Fibroblast of skin of scalp (primary cell): ENCODE data around the gene NAXE.
"Not testable (repeated sequence)": the region's sequence is repeated elsewhere in the genome, so short reads cannot be mapped to it uniquely, and the experiment has no call there.

ENCODE experiments used
- DNase-seq: peaks from one replicate; pipeline ENCODE4 v3.0.0-alpha.2; 2013

The NAXE gene

DNA sequence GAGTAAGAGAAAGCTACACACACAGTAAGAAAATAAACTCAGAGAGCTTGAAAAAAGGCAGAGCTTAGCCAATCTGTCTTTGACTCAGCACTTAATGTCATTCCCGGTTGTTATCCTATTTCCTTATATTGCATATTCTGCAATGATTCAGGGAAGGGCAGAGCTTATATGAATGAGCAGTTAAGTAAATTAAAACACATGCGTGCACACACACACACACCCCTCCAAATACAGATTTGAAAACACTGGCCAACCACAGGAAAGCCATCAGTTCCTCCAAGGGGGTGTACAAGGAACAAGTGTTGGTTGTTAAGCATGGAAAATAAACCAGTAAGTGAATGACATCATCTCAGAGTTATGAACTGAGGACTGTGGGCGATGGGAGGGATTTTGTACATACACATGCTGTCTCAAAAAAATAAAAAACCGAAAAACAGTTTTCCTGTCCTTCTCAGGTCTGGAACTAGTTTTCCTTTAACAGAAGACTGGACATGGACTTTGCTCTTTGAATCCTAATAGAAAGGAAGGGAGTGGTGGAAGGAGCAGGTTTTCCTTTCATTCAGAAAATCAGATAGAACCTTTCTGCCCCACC, 20.2 kb upstream of the NAXE start:
- peak; percentile 91 for DNase-seq

DNA sequence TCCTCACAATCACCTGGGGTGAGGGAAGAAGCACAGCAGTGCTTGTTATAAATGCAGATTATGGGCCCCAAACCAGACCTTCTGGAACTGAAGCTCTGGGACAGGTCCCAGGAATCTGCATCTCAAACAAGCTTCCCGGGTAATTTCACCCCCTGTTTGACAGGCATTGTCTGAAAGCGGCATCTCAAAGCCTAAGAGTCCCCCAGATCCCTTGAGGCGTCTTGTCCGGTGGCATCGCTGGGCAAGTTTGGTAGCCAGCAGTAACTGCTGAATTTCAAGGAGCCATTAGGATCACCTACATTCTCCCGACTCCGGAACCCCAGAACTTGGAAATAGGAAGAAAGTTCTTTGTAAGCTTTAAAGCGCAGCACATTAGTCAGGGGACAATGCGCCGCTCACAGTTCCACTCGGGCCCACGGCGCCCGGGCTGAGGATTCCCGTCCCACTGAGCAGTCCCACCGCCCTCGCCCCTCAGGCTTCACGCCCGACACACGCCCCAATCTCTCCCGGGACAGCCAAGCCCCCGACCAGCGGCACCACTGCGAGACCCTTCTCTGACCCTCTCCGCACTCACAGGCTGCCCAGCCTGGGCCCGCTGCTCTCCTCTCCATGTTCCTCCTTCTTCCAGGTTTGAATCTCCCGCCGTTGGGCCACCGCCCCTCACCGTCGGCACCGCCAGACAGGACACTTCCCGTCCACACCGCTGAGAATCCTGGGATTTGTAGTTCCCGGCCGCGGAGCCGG, 19.5 kb upstream of the NAXE start, which contains the start of gene IQGAP3:
TSS of gene IQGAP3 (minus strand) at position 647 of the 744 bp plus-strand sequence. CDS start at position 611, 36 bp downstream.
- peak; percentile 87 for DNase-seq

GRCh38 chr1:156572663-156573018, 18.9 kb upstream of the NAXE start:
- DNase-seq, result no peak

DNA sequence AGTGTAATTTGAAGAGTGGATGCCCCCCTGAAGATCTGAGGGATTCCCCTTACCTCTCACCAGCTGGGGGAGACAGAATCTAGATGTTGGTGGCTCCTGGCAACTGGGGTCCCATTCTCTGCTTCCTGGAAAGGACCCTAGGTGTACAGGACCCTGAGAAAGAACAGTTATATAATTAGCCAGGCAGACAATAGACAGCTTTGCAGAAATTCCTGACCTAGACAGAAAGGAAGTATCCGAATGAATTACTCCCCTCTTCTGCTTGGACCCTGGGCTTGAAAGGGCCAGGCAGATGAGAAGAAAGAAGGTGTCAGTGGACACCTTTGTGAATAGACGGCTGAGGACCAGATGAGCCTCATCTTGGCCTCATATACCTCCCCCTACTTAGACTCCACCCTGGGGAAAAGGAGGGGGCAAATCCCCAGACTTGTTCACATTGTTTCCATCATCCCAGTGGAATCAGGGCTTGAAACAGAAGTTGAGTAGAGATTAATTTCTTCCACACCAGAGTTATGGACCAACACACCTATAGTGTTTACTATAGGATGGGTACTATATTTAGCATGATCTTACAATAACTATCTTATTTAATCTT, 17.4 kb upstream of the NAXE start:
- no peak for DNase-seq

DNA sequence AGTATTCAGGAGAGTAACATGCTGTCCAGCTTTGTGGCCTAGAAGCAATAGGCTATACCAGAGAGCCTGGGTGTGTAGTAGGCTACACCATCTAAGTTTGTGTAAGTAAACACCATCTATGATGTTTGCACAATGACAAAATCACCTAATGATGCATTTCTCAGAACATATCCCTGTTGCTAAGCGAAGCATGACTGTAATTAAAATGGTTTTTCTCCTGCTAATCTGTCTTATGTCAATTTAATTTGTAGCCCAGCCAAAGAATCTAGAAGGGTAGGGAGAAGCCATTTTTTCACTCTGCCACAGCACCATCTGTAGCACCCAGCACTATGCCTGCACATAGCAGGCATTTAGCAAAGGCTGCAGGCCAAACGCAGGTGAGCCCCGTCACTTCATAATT, 14.0 kb upstream of the NAXE start:
- no peak for DNase-seq

- no peak for DNase-seq
Measured at GRCh38 chr1:156578055-156578454, 13.5 kb upstream of the NAXE start.

DNA sequence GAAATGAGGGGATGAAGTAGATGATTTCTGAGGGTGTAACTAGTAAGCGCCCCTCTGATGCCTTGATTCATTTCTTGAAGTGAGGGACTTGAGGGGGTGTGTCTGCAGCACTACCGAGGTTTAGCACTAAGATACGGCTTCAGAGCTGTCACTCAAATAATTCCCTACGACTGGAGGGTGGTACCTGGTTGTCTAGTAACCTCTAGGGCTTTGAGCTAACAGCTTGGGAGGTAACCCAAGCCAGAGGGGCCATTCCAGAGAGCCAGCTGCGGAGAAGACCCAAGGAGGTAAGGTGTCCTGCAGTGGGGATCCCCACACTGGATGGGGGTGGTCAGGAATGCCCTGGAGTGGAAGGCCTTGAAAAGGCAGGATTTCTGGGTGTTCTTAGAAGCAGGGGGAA, 12.1 kb upstream of the NAXE start, which contains the start of gene TTC24:
TSS of gene TTC24 (plus strand) at position 252 of the 400 bp plus-strand sequence. CDS start 1,642 bp downstream, outside the sequence.
- no peak for DNase-seq

- no peak for DNase-seq
Measured at GRCh38 chr1:156581661-156582387, 9.8 kb upstream of the NAXE start.

GRCh38 chr1:156582388-156583017, 9.1 kb upstream of the NAXE start:
- no peak for DNase-seq

DNA sequence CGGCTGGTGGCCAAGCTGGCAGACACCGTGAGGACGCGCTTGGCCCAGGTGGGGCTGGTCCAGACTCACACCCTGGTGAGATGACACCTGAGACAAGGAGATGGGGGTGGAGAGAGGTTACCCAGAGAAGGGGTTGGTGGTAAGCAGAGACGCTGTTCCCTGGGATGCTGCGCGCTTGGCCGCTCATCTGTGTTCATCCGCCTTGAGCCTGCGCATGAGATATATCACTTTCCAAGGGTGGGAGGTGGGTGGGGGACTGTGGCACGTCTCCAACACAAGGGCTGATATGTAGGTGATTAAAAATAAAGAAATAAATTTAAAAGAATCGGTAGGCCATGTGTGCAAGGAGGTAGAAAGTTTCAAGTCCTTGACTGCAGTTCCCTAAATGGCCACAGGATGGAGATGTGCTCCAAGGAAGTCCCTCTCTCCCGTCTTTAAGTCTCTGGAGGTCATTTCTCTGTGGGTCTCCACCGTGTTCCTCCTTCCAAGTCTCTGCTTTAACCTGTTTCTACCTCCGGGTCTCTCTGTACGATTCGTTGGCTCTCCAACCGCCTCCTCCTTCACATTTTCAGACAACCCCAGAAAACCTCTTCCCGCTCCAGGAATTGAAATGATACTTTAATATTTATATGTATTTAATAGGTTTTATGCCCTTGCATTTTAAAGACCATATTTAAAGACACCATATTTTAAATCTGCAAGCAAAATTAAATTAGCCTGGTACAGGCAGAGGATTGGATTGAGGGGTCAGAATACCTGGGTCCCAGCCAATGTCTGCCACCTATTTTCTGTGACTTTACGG, 7.6 kb upstream of the NAXE start:
- peak; percentile 75 for DNase-seq

DNA sequence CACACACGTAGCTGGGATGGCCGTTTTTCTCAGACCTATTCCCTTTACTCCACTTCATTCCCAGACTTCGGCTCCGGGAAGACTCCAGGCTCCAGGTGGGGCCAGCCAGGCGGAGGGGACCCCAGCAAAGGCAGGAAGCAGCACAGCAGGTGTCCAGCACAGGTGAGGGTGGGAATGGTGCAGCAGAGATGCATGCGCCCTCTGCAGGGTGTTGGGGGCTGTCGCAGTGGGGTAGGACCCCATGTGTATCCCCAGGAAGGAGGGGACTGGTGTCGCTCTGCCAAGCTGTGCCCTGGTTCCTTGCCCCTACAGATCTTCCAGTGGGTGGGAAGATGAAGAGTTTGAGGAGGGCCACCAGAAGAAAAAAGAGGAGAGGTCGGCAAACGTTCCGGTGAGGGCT, 6.8 kb upstream of the NAXE start:
- no peak for DNase-seq

DNA sequence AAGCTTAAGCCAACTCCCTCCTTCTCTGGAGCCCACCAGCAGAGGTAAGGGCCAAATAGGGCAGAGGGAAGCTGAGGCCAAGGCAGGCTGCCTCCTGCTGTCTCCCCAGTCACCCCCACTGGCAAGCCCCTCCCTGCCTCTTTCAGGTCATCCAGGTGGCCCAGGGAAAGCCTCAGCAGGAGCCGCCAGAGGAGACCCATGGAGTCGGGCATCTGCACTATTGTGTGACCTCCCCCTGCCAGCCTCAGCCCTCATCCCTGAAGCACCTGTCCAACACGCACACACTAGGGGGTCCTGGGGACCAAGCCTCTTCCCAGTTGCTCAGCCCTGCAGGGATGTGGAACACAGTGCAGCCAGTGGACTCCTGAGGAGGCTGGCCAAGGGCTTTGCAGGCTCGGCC, 5.3 kb upstream of the NAXE start:
- DNase-seq, result no peak

DNA sequence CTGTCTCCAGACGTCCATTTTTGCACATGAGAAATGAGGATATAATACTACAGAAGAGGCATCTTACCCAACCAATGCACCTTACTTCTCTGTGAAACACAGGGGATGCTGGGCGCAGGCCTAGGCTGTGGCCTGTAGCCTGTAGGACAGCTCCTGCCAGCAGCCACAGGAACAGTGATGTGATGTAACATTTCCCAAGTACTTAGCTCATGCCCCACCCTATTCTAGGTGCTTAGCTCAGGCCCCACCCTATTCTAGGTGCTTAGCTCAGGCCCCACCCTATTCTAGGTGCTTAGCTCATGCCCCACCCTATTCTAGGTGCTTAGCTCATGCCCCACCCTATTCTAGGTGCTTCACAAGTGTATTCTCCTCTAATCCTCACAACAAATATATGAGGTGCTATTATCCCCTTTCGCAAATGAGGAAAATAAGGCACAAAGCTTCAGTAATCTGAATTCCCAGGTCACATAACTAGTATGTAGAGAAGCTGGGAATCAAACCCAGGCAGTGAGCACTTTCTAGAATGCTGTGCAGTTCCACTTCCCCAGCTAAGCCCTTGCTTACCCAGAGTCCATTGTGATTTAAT, 4.6 kb upstream of the NAXE start:
- no peak for DNase-seq

DNA sequence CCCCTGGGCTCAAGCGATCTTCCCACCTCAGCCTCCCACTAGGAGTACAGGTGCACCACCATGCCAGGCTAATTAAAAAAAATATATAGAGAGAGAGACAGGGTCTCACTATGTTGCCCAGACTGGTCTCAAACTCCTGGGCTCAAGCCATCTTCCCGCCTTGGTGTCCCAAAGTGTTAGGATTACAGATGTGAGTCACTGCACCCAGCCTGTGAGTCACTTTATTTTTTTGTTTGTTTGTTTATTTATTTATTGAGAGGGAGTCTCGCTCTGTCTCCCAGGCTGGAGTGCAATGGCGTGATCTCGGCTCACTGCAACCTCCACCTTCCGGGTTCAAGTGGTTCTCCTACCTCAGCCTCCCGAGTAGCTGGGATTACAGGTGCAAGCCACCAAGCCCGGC, 3.6 kb upstream of the NAXE start:
- not testable (repeated sequence) for DNase-seq

GRCh38 chr1:156589546-156589945, 2.0 kb upstream of the NAXE start:
- no peak for DNase-seq

GRCh38 chr1:156590326-156591180, 1.0 kb upstream of the NAXE start:
- DNase-seq, result no peak

DNA sequence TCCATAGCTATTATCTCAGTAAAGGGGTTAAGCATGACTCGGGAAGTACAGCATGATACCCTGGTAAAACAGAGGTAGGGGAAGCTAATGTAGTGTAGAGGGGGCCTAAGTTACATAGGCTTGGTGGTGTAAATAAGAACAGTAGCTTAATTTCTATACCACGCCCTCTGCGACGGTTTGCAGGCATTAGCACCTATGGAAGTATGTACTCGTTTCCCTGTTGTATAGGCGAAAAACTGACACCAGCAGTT, 470 bp upstream of the NAXE start:
- no peak for DNase-seq

DNA sequence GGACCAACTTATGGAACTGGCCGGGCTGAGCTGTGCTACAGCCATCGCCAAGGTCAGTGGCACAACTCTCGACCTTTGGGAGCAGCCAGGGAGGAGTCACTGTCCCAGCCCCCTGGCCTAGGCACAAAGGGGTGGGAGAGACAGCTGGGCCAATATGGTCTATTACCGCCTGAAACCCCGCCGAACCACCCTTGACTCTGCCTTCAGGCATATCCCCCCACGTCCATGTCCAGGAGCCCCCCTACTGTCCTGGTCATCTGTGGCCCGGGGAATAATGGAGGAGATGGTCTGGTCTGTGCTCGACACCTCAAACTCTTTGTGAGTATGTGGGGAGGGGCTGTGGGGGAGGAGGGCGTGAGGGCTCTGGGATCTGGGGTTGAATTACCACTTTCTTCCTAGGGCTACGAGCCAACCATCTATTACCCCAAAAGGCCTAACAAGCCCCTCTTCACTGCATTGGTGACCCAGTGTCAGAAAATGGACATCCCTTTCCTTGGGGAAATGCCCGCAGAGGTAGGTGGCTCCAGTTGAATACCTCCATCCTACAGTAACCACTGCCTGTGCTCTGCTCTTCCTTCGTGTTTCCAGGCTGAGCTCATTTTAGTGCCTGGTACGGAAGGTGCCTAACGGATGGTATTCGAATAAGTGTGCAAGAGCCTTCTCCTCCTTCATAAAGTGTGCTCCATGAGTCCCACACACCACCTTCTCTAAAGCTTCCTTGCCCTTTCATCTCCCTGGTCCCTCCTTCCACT, 758 bp downstream of the NAXE start:
- no peak for DNase-seq

GRCh38 chr1:156592910-156593660, 1.5 kb downstream of the NAXE start:
- DNase-seq, result no peak
